Activated effector memory CD4-positive, alpha-beta T cell treated with Interleukin-2 at 50 U/mL for 16 hours (primary cell): Measurements from ENCODE around the gene NFIA.
"Not testable (repeated sequence)": the region's sequence is repeated elsewhere in the genome, so short reads cannot be mapped to it uniquely, and the experiment has no call there.

ENCODE experiments used
- DNase-seq: peaks from one replicate; pipeline ENCODE4 v3.0.0-alpha.2; 2020

NFIA gene

DNA sequence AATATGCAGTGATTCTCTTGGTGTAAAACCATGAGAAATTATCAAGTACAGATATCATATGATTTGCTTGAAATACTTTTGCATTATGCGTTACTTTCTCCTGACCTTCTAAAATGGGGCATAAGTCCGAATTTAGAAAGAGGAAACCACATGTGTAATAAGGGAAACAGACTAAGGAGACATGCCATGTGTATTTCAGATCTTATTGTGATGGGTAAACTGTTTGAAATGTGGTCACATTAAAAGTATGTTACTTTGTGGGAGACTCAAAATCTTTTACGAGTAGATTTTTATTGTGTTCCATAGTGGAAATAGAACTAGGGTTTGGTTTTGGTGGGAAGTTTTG, 173.0 kb downstream of the NFIA start:
- no peak for DNase-seq

DNA sequence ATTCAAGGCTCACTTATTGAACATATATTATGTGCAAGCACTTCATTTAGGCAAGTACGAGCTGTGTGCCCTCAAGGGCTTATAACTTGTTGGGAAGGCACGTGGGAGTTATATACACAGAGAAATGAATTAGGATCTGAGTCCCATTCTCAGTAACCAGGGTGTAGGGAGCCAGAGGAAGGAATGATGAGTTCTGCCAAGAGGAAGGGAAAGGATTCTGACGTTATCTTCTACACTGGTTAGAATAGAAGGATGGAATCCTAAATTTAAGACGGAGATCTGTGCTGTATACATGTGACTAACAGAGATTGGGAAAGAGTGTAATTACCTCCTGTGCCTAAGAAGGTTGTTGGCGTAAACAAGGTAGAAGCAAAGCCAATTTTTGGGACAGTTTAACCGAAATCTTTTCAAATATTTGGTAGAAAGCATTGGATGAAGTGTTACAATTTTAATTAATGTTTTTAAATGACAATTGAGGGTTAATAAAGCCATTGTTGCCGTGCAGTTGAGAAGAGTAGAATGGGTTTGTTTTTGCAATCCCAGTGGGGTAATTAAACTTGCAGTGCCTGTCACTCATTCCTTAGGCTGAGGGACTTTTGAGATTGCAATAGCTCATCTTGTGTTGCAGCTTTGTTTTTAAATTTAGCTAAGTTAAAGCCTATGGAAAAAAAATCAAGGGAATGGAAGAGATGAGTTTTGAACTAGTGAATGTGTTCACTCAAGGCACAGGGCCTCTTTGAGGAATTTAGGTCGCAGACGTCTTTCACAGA, 177.2 kb downstream of the NFIA start:
- no peak for DNase-seq

DNA sequence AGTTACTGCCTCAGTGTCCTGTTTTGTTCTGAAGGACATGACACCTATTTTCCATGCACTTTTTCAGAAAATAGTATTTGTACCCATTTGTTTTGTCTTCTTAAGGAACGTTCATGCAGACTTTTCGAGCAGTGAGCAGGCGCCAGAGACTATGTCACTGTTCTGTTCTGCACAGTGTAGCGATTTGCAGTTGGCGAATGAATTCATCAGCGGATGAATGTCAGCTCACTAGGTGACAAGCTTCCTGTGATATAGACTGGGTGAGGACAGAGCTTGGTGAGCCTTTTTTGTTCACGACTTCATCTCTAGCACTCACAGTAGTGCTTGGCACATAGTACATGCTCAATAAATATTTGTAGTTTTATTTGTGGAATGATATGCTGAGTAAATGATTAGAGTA, 177.8 kb downstream of the NFIA start:
- DNase-seq = no peak

DNA sequence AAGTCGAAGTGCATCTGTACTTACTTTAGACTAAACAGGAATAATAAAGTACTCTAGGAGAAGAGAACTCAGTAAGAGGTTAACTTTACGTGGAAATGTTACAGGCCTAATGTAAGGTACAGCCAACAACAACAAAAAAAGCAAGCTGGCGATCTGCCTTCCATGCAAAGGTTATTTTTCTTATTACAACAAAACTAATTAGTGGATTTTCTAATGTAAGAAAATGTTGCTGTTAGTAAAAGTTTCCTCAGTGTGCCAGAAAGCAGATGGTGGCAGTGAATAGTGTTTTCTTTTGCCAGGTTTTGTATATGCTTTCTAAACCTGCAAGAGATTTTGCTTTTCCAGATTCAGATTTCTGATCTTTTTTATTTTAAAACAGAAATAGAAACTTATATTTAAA, 179.2 kb downstream of the NFIA start:
- no peak for DNase-seq

DNA sequence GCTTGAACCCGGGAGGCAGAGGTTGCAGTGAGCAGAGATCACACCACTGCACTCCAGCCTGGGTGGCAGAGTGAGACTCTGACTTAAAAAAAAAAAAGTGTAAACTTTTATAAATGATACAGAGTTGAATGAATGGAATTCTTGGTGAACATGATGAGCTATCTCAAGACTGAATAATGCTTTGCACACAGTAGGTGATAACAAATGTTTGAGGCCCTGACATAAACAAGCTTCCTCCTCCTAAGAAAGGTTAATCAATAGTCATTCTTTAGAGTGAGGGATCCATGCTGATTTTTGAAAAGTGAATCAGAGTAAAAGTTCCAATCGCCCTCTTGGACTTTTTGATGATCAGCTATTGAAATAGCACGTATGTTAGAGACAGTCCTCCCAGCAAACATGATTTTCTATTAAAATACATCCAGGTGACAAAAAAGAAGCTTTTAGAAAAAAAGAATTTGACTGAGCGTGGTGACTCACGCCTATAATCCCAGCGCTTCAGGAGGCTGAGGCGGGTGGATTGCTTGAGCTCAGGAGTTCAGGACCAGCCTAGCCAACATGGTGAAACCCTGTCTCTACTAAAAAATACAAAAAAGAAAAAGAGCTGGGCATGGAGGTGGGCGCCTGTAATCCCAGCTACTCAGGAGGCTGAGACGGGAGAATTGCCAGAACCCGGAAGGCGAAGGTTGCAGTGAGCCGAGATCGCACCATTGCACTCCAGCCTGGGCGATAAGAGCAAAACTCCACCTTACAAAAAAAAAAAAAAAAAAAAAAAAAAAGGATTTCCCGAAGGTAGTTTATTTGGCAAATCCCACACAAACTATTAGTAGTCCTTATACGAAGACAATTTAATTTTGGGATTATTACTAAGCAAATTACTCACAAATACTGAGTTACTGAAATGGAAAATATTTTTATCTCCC, 181.8 kb downstream of the NFIA start:
- DNase-seq = no peak

DNA sequence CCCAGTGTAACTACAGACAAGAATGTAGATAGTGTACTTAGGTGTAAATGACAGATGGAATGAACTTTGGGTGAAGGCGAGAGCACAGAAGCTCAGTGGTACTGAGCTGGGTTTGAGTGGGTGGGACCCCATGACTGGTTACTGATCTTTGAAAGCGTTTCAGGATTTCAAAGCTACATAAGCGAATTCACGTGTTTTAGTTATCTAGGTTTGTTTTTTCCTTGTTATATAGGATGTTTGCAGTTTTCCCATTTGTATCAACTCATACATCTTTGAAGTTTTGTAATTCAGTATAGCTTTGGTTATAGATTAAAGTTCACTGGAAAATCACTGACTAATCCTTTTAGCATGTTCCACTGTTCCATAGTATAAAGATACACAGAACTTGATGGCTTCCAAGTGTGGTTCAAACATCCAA, 182.5 kb downstream of the NFIA start:
- no peak for DNase-seq

DNA sequence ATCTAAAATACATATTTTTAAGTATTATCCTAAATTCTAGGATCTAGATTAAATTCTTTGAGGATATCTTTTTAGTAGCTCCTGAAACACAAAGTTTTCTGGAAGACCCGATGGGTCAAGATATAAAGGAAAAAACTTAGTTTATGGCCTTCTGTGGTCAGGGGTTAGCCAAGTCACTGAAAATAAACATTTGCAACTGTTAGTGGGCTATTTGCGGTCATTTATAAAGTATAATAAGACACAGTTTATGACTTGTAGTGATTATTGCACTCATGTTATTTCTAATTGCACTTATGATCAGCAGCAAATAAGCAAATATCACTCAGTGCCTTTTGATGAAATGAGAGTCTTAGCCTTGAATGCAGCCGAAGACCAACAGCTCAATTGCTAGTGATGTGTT, 183.3 kb downstream of the NFIA start:
- DNase-seq = no peak

DNA sequence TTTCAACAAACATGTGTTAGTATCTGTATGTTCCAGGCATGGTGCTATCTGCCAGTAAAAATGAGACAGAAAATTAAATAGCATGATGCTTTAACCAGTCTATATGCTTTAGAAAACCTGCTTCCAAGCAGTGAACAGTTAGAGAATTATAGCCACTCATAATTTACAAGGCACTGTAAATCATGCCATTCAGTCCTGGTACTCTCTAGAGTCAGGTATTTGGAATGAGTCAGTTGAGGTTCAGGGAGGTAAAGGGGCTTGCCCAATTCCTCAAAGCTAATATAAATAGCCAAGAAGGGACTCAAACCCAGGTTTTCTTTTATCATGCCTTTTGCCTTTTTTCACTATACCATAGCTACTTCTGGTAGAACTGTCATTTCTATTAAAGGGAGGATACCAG, 184.4 kb downstream of the NFIA start:
- no peak for DNase-seq

DNA sequence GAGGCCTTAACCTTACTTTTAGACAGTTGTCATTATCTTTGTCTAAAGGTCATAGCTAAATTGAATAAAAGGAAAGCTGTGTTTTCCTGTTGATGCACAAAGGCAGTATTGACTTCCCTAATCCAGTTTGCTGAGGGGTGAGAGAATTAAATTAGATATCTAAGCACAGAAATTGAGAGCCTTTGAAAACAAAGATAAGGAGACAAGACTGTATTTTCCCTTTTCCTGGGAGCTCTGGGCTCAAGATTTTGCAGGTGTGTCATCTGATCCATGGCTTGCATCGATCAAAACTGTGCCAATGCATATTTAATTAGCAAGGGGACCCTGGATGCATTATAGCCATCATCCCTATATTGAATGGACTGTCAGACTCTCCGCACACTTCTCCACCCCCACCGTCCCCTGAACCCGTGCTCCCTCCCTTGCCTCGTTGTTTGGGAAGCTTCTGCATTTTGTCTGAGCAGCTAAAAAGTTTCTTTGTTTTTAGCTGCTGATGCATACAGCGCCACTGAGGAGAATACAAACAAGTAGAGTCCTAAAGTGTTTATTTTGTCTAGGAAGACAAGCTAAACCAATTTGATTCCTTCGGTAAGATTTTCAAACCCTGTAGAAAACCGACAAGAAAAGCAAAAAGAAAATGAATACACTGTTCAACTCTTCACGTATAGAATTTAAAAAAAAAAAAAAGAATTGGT, 186.3 kb downstream of the NFIA start:
- DNase-seq = no peak

DNA sequence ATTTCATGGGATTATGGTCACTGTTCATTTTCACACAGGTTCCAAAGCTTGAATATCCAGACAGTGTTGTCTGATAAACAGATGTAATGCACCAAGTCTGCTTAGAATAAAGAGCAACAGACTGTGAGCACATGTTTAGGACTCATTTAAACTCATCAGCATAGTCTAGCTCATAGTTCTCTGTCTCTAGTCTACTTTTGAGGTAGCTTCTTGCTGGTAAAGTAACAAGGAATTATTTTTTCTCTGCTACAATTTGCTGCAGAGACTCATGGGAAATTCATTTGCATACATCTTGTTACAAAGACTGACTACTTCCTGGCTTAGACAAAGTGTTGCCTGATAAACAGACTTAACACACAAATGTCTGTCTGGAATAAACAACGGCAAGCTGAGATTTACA, 187.2 kb downstream of the NFIA start:
- no peak for DNase-seq

DNA sequence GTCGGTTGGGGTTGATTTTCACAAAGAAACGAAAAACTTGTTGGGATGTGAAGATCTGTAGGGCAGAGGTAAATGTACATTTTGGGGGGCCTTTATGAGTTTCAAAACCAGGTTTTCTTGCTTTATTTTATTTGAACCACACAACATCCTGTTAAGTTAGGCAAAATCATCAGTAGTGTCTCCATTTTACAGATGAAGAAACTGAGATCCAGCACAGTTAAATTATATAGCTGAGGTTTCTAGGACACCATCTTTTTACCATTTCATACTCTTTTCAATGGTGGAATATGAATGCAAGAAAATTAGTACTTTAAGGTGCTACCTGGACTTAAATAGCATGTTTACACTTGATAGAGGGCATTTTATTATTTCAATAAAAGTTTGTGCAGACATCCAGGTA, 187.7 kb downstream of the NFIA start:
- DNase-seq = no peak

DNA sequence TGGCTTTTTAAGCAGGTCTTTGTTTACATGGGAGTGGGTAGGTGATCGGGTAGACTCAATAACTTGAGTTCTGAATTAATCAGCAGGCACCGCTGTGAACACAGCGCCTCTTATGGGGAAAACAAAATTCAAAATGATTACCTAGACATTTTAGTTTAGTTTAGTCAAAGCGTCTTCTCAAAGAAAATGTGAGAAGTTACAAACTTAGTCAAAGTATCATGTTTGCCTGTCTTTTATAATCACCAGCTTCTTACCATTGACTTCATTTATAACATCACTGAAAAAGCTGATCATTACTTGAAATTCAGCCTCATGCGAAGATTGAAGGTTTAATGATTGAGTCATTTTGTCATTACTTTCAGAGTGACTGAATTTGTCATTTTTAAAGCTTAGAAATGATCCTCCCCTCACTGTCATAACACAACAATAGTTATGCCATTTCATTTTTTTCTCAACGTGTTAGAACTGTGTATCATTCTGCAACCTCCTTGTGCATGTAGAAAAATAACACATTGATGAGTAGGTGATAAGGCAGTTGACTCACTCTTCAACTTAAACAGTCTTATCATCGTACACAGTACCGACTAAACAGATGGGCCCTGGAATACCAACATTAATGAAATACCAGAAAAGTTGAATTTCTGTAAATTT, 188.5 kb downstream of the NFIA start:
- DNase-seq = no peak

DNA sequence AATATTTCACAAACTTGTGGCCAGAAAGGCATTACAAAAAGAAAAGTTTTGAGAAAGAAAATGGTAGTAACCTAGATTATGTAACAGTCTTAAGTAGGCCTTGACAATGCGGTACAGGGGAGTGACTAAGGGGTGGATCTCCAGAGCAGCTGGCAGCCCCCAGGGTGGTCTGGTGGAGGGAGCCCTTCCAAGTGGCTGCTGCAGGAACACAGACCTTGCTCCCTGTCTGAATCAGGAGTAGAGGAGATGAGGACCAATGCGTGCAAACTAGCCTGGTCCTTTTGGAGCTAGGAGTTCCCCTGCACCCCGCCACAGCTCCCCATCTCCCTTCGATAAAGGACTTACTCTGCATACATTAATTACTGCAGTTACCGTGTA, 189.0 kb downstream of the NFIA start:
- no peak for DNase-seq

DNA sequence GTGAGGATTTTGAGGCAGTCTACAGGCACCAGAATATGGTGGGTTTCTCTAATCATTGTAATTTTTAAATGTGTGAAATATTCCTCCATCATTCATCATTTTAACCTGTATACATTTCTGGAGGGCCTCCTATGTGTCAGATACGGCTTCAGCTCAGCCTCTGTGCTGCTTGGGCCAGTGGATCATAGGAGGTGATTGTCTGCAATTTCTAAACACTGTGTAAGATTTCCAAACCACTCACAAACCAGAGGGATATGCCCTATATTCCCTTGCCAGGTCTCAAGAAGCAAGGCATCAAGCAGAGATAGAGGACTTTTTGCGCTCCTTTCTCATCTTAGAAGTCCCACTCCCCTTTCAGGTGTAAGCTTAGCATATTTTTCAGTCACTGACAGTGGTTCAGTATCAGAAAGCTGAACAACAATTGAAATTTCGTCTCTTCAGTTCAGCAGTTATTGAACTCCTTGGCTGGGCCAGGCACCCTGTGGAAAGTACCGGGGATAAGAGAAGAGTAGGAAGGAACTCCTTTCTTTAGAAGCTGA, 190.9 kb downstream of the NFIA start:
- DNase-seq = no peak

DNA sequence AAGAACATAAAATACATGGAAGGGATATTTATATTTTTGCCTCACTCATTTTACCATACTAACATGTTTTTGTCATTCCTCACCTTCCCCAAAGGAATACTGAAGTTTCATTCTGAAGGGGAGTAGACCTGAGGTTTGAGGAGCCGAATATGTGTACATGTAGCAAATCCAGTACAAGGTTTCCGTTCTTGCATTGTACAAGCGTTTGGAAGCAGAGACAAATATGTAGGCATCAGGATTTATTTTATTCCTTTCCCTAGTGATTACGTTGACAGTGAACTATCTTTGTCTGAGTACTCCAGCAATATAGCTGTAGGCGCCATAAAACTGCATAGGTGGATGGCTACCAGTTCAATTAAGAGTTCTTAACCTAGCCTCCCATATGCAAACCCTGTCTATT, 191.5 kb downstream of the NFIA start:
- DNase-seq = no peak

DNA sequence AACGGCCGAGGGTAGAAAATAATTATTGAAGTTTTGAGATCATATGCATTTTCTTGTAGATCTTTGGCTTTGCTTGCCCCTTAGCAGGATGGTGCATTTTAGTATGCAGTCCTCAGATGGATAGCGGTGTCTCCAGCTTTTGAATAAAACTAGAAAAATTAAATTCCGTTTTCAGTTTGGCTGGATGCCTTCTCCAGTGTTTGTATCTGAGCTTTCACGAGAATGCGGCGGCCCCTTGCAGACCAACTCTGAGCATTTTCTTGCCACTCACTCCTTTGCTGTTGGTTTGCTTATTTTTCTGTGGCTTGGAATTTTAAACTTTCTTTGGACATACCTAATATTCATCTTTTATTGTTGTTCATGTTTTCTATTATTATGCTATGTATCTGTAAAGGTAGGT, 192.6 kb downstream of the NFIA start:
- DNase-seq = no peak

DNA sequence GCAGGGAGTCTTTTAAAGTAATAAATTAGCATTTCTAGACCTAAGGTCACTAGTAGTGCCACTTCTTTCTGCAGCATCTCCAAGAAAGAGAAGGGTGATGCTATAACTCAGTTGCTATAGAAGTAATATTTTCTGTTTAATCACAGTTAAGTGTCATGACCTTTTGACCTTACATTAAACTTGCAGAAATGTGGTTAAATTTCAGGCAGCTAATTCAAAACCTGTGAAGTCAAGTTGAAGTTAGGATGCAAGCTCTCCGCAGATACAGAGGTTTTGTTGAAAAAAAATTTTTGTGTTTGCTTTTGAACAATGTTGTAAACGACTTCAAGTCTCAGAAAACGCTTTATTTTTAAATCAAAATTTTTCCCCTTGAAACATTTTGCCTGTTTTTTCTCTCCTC, 193.9 kb downstream of the NFIA start:
- DNase-seq = no peak

DNA sequence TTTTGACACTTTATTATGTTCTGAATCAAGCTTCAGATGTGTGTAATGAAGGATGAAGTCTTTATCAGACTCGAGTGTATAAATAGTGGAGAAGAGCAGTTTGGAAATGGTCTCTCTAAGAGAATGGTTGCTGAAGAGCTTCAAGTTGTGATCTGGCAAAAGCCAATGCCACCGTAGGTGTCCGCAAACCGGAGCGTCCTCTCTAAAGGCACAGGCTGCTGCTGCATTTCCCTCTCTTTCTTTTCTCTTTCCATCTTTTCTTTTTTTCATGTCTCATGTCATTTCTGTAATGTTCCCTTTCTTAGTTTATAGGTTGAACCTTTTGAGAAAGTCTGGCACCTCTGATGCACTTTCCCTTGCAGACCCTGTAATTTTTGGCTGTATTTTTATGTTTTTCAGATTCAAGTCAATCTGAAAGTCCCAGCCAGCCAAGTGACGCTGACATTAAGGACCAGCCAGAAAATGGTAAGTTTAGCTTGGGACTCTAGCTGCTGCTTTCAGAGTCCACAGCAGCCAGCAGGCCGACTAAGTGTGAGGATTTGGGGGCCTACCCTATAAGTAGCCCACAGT, 194.8 kb downstream of the NFIA start:
- DNase-seq = no peak

DNA sequence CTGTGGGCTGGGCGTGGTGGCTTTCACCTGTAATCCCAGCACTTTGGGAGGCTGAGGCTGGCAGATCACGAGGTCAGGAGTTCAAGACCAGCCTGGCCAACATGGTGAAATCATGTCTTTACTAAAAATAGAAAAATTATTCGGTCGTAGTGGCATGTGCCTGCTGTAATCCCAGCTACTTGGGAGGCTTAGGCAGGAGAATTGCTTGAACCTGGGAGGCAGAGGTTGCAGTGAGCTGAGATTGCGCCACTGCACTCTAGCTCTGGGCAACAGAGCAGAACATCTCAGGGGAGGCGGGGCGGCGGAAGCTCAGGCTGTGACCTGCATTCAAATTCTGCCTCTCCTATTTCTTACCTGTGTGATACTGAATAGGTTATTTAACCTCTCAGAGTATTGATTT, 196.1 kb downstream of the NFIA start:
- DNase-seq = not testable (repeated sequence)

DNA sequence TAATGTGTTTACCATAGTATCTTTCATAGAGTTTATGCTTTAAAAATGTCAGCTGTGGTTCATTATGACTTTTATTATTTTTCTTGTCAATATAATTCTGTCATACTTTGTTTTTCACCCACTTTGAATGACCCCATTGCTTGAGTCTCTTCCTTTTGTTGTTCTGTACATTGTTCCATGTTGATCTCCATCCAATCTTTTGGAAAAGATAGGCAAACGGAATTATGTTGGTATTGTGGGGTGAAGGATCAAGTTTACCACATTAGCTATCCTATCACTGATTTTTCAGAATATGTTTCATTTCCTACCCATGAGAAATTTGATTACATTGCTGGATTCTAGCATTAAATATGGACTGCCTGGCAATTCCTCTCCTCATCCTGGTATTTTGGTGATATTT, 196.6 kb downstream of the NFIA start:
- DNase-seq = no peak

DNA sequence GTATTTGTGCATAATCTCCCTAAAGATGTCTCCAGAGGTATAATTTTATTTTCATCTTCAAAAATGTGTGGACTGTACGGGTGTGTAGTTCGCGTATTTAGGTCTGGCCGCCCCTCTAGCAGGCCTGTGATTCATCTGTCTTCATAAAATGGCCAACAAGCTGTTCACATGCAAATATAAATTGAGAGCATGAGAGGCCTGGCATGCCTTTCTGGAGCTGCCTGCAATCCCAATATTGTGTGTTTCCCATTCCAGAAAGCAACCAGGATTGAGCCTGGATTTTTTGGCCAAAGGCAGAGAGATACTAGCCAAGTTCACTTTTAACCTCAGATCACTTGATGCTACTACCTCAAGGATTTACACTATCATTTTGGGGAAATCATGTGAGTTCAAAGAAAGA, 197.2 kb downstream of the NFIA start:
- DNase-seq = no peak

DNA sequence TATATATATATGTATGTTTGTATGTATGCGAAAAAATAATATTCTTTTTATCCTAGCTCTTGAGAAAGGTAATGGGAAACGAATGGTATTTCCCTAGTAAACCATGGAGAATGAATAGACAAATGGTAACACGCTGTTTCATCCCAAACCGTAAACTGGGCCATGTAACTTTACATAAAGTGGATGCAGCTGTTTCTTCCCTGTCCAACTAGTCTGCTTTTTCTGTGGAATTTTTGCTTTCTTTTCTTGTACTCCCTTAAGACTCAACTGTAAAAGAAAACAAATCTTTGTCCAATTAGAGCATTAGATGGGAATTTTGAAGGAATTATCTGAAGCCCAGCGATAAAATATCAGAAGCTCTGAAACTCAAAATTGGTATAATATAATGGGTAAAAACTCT, 198.1 kb downstream of the NFIA start:
- DNase-seq = no peak

DNA sequence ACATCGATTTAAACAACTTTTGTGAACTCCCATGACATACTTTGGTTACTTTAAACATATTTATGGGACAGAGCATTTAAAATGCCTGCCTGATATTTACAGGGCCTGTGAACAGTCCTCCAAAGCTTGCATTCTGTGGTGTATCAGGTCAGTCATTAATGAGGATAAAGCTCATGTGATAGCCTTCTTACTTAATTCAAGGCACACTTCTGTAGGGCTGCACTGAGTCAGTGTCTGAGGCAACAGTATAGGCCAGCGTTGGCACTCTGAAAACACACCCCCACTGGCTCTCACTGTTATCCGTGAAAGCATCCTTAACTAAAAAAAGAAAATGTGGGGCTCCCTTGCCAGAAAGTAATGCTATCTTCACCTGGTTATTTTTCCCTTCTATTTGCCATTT, 200.0 kb downstream of the NFIA start:
- no peak for DNase-seq
